ENCODE data around the gene ARHGAP21.
A peak's percentile ranks its signal among the peaks of the same experiment; 100 is the strongest.
"Not testable (repeated sequence)": the region's sequence is repeated elsewhere in the genome, so short reads cannot be mapped to it uniquely, and the experiment has no call there.

Gene ARHGAP21

DNA sequence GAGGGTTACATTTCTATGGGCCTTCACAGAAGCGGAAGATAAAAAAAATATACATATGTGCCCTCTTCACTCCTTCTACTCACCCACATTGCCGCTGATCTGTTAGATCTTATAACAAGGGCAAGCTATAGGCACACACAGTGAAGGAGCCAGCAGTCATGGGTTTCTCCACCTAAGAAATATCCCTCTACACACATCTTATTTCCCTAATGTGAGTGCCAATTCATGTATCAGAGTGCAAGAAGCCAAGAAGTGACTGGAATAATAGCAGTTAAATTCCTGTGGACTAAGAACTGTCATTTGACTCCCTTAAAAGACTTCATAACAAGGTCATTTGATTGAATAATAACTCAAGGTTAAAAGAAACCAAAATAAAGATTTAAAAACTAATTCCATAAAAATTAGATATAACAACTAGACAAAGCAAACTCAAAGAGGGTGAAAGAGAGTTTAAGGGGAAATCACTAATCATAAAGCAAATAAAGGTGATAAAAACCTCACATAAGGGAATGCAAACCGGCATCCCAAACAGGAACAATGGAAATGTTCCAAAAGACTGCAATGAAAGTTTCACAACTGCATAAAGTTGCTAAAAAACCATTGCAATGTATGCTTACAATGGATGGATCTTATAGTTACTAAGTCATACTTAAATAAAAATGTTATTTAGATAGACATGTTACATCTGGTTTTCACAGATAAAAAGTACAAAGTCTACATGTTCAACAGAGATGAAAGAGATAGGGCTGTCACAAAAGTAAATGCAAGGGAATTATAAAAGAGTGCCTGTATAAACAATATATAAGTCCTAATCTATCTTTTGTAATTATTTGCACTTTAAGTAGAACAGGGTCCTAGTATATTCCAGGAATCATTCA is 42.8 kb downstream of the ARHGAP21 start:
- DNase-seq, result no peak

DNA sequence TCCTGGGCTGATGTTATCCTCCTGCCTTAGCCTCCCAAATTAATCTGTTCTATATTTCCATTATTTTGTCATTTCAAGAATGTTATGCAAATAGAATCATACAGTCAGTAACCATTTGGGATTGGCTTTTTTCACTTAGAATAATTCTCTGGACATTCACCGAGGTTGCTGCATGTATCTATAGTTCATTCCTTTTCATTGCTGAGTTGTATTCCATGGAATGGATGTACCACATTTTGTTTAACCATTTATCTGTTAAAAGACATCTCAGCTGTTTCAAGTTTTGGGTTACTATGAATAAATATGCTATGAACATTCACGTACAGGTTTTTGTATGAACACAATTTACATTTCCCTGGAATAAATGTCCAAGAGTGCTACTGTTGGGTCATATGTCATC is 44.9 kb downstream of the ARHGAP21 start:
- DNase-seq, result no peak

- no peak for DNase-seq
These were observed 48.6 kb downstream of the ARHGAP21 start for GRCh38 chr10:24674892-24675632.

- no peak for DNase-seq
These were observed 52.6 kb downstream of the ARHGAP21 start for GRCh38 chr10:24670964-24671670.

DNA sequence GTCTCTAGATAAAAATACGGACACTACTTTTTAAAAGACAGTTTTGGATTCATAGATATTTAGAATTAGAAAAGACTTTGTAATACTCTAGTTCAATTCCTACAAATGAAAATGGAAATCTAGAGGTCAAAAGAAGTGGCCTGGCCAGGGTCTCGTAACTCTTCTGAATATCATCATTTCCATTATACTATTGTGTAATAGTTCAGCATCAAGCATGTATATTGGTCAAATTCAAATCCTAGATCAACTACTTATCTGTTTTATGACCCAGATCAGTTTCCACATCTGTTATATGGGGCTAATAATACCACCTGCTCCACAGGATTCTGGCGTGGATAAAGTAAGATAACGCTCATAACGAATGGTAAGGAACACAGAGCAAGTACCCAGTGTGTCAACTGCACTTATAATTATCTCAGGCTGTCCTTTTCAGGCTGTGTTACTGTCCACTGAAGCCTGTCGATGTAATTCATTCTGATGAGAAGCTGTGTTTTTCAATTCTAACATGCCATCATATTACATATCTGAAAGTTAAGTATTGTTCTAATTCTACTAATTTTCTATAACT is 54.3 kb downstream of the ARHGAP21 start:
- no peak for DNase-seq

DNA sequence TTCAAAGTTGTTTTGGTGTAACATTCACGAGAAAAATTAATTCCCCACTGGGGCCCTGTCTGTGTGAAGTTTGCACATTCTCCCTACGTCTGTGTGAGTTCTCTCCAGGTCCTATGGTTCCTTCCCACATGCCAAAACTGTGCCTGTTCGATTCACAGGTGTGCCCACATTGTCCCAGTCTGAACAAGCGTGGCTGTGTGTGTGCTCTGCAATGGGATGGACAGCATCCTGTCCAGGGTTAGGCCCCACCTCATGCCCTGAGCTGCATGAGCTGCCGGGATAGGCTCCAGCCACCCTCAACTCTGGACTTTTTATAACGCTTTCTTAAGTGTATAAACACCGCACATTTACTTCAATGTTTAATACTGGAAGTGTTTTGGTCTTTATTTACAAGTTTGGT is 55.4 kb downstream of the ARHGAP21 start:
- no peak for DNase-seq

GRCh38 chr10:24664991-24665390 is 58.7 kb downstream of the ARHGAP21 start:
- no peak for DNase-seq

GRCh38 chr10:24661376-24661775 is 62.3 kb downstream of the ARHGAP21 start:
- no peak for DNase-seq

DNA sequence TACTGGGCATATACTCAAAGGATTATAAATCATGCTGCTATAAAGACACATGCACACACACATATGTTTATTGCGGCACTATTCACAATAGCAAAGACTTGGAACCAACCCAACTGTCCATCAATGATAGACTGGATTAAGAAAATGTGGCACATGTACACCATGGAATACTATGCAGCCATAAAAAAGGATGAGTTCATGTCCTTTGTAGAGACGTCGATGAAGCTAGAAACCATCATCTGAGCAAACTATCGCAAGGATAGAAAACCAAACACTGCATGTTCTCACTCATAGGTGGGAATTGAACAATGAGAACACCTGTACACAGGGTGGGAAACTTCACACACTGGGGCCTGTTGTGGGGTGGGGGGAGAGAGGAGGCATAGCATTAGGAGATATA is 65.4 kb downstream of the ARHGAP21 start:
- DNase-seq, result not testable (repeated sequence)

DNA sequence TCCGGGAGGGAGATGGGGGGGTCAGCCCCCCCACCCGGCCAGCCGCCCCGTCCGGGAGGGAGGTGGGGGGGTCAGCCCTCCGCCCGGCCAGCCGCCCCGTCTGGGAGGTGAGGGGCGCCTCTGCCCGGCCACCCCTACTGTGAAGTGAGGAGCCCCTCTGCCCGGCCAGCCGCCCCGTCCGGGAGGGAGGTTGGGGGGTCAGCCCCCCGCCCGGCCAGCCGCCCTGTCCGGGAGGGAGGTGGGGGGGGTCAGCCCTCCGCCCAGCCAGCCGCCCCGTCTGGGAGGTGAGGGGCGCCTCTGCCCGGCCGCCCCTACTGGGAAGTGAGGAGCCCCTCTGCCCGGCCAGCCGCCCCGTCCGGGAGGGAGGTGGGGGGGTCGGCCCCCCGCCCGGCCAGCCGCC is 67.4 kb downstream of the ARHGAP21 start:
- DNase-seq, result not testable (repeated sequence)

GRCh38 chr10:24652381-24652957 is 71.2 kb downstream of the ARHGAP21 start:
- DNase-seq, result no peak

GRCh38 chr10:24651923-24652322 is 71.8 kb downstream of the ARHGAP21 start:
- DNase-seq, result no peak

- DNase-seq, result no peak
These were observed 72.9 kb downstream of the ARHGAP21 start for GRCh38 chr10:24650669-24651391.

DNA sequence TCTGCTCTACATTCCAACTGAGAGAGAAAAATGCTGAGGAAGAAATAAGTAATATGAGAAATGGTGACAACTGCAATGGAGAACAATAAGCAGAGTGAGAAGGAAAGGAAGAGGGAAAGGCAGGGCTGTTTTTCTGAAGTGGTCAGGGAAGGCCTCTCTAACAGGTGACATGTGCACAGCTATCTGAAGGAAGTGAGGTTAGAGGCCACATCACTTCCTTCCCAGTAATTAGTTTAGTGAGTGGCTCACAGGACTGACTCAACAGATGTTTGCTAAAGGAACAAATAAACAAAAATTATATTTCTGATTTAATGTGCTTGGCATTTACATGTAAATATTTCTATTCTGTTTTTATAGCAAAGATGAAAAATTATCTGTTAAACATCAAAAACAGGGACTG is 77.9 kb downstream of the ARHGAP21 start:
- DNase-seq, result peak in 1 of 2 donors; percentile 16

DNA sequence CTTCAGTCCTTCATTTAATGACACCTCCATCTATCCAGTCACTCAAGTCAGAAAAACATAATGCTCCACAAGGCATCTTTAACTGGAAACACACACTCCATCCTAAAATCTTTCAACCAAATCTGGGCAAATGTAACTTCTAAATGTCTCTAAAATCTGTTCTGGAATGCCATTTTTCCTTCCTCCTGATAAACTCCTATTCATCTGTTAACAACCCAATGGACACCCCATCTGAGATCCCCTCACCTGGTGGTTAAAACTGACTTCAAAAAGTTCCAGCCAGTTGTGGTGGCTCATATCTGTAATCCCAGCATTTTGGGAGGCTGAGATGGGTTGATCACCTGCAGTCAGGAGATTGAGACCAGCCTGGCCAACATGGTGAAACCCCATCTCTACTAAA is 78.7 kb downstream of the ARHGAP21 start:
- no peak for DNase-seq

DNA sequence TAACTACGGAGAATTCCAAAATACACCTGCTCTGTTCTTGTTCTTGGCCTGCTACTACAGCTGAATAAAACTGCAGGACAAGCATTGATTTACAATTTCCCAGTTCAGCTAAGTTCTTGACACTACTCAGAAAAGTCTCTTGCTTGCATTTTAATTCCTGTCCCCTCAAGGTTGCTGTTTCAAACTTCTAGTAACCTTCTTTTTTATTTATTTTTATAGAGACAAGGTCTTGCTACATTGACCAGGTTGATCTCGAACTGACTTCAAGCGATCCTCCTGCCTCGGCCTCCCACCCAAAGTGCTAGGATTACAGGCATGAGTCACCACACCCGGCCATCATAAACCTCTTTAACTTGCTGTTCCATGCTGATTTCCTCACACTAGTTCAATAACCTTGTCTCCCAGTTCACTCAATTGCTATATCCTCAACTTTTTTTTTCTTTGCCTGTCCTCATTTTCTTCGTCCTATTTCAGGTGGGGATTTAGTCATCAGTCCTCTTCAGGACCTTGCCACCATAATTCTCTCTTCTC is 79.9 kb downstream of the ARHGAP21 start:
- no peak for DNase-seq

DNA sequence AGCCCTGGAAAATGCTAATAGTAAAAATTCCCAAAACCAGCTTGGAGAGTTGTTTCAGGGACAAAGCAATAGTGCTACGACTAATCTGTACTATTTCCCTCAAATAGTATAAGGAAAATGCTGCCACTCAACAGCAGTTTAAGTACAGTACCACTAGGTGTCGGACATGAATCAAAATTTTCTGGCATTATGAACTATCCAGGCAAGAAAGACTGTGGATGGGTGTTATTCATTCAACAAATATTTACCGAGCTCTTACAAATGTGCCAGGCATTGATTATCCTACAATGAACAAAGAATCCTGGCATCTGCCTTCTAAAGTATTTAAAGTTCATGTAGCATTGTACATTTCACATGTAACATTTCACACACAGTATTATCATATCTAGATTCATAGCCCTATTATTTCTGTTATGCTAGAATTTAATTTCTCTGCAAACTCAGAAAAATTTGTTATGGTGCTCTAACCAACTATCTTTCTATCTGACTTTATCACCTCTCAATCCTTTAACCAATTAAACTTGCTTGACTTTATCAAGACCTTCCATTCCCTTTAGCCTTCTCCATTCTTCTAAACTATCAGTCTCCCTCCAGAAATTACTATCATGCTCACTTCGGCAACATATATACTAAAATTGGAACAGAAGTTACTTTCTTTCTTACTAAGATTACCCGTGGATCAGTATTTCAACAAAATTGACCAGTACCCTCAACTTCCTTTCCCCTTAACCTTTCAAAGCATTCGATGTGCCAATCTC is 80.6 kb downstream of the ARHGAP21 start:
- peak; percentile 7 to 66 for DNase-seq

DNA sequence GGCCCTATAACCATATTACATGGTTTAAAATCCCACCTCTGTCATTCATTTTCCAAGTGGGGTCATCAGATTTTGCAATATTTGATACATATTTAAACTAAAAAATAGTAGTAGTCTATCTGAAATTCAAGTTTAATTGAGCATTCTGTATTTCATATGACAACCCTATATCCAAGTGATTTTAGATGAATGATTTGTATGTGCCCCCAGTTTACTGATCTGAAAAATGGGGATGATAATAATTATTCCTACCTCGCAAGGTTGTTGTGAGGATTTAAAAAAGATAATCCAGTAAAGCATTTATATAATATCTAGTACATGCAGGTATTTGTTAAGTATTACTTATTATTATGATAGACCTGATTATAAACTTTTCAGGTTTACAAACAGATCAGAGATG is 84.6 kb downstream of the ARHGAP21 start:
- DNase-seq, result no peak

DNA sequence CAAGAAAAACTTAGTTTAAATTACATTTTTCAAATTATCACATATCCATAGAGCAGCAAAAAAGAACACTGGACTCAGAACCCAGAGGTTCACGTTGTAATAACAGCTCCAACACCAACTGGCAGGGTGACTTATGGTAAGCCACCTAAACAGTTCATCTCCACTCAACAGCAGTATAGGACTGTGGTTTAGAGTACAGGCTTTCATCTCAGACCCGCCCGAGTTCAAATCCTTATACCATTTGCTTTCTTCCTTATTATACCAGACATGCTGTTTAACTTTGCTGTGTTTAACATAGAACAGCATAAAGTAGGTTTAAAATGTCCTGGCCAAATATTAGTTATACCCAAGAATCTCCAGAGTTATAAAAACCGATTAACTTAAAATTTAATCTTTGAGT is 97.9 kb downstream of the ARHGAP21 start:
- DNase-seq, result no peak

DNA sequence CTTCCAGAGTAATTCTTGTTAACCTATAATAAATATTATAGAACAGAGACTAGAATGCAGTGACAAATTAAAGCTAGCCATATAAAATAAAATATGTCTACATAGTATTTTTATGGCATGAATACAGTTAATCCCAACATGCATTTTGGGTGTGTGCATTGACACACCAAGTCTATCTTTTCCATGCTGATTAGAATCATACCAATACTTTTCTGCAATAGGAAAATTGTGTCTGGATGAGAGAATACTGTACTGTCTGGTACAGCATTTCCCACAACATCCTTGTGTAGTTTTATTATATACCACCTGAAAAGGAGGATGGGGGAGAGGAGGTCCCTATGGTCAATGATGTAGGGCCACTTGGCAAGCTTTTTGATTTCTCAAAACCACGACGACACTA is 100.3 kb downstream of the ARHGAP21 start:
- no peak for DNase-seq

- peak; percentile 7 to 29 for DNase-seq
These were observed 100.8 kb downstream of the ARHGAP21 start for GRCh38 chr10:24622781-24623301.
